Measurements from ENCODE around the gene CSNK1G2.

The CSNK1G2 gene

DNA sequence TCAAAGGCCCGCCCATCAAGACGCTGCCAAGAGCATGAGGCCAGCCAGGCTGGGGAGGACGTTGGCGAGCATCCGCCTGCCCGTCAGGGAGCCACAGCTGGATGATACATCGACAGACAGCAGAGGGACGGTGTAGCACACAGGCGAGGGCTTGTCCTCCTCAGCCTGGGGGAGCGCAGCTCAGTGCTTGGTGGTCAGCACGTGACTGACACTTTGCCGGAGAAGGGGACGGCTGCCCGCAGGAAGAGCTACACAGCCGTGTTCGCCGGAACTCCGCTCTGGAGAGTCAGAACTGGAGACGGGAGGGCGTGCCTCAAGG, 34.1 kb downstream of the CSNK1G2 start:
- H3K4me1 ChIP-seq (ENCODE audit: control insufficient read depth in 2 of 2, insufficient read depth in 2 of 2, low read length in 2 of 2): no peaks in the 10 kb centered on the region
- no peak overlapping the region for H3K9ac ChIP-seq (ENCODE audit: low read depth in 1 of 2, low read length in 2 of 2)
- H3K9me3 ChIP-seq (ENCODE audit: control insufficient read depth in 2 of 2, low read length in 2 of 2): no peaks in the 10 kb centered on the region
- H3K27ac ChIP-seq (ENCODE audit: low read depth in 2 of 2, low read length in 2 of 2): no peak overlapping the region
- H3K36me3 ChIP-seq (ENCODE audit: control insufficient read depth in 2 of 2, insufficient read depth in 2 of 2, low read length in 2 of 2): peaks cover 13 to 17% of the 10 kb centered on the region in 2 donors
- H3K27me3 ChIP-seq (ENCODE audit: control insufficient read depth in 2 of 2, insufficient read depth in 2 of 2, low read length in 2 of 2): no peaks in the 10 kb centered on the region
- no peak overlapping the region for H3K4me3 ChIP-seq (ENCODE audit: low read length in 2 of 2)

DNA sequence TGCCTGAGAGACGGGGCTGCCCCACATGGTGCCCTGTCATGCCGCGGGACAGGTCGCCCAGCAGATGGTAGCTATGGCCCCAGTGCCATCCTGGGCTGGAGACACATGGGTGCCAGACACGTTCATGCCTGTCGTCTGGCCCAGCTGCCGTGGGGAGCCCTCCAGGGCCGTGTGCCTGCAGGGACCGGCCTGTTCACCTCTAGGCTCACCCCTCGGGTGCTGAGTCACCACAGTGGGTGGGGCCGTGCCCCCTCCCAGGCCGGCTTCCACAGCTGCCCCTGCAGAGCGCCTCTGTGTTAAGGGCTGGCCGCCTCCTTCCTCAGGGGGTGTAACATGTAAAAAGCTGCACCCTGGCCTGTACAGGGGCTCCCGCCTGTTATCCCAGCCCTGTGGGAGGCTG, 36.1 kb downstream of the CSNK1G2 start:
- H3K36me3 ChIP-seq (ENCODE audit: control insufficient read depth in 2 of 2, insufficient read depth in 2 of 2, low read length in 2 of 2): peaks cover 23 to 26% of the 10 kb centered on the region in 2 donors
- H3K27ac ChIP-seq (ENCODE audit: low read depth in 2 of 2, low read length in 2 of 2): no peak overlapping the region
- no peaks in the 10 kb centered on the region for H3K4me1 ChIP-seq (ENCODE audit: control insufficient read depth in 2 of 2, insufficient read depth in 2 of 2, low read length in 2 of 2)
- no peak overlapping the region for H3K9ac ChIP-seq (ENCODE audit: low read depth in 1 of 2, low read length in 2 of 2)
- H3K4me3 ChIP-seq (ENCODE audit: low read length in 2 of 2): no peak overlapping the region
- H3K9me3 ChIP-seq (ENCODE audit: control insufficient read depth in 2 of 2, low read length in 2 of 2): no peaks in the 10 kb centered on the region
- no peaks in the 10 kb centered on the region for H3K27me3 ChIP-seq (ENCODE audit: control insufficient read depth in 2 of 2, insufficient read depth in 2 of 2, low read length in 2 of 2)

DNA sequence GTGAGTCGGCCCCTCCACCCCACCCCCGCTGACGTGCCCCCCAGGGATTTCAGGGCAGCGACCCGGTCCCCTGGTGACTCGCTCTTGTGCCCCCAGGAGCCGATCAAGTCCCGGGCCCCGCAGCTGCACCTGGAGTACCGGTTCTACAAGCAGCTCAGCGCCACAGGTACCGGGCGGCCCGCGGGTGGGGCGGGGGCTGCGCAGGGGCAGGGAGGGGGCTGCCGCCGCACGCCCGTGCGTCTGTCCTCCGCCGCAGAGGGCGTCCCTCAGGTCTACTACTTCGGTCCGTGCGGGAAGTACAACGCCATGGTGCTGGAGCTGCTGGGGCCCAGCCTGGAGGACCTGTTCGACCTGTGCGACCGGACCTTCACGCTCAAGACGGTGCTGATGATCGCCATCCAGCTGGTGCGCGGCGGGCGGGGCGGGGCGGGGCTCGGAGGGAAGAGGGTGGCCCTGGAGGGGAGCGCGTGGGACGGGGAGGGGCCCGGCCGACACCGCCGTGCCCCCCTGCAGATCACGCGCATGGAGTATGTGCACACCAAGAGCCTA, 37.4 kb downstream of the CSNK1G2 start:
- Histone ChIP-seq H3K9ac (ENCODE audit: low read depth in 1 of 2, low read length in 2 of 2) (no peak overlapping the region), H3K9me3 (ENCODE audit: control insufficient read depth in 2 of 2, low read length in 2 of 2) (no peaks in the 10 kb centered on the region), H3K4me3 (ENCODE audit: low read length in 2 of 2) (no peak overlapping the region), H3K27me3 (ENCODE audit: control insufficient read depth in 2 of 2, insufficient read depth in 2 of 2, low read length in 2 of 2) (no peaks in the 10 kb centered on the region), H3K4me1 (ENCODE audit: control insufficient read depth in 2 of 2, insufficient read depth in 2 of 2, low read length in 2 of 2) (no peaks in the 10 kb centered on the region), H3K36me3 (ENCODE audit: control insufficient read depth in 2 of 2, insufficient read depth in 2 of 2, low read length in 2 of 2) (peaks cover 23 to 31% of the 10 kb centered on the region in 2 donors), H3K27ac (ENCODE audit: low read depth in 2 of 2, low read length in 2 of 2) (no peak overlapping the region)

DNA sequence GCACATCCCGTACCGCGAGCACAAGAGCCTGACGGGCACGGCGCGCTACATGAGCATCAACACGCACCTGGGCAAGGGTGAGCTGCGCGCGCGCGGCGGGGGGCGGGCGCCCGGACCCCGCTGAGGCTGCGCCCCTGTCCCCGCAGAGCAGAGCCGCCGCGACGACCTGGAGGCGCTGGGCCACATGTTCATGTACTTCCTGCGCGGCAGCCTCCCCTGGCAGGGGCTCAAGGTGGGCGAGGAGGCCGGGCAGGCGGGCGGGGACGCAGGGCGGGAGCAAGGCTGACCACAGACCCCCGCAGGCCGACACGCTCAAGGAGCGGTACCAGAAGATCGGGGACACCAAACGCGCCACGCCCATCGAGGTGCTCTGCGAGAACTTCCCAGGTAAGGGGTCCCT, 38.0 kb downstream of the CSNK1G2 start:
- H3K27me3 ChIP-seq (ENCODE audit: control insufficient read depth in 2 of 2, insufficient read depth in 2 of 2, low read length in 2 of 2): no peaks in the 10 kb centered on the region
- no peak overlapping the region for H3K4me3 ChIP-seq (ENCODE audit: low read length in 2 of 2)
- no peak overlapping the region for H3K27ac ChIP-seq (ENCODE audit: low read depth in 2 of 2, low read length in 2 of 2)
- H3K4me1 ChIP-seq (ENCODE audit: control insufficient read depth in 2 of 2, insufficient read depth in 2 of 2, low read length in 2 of 2): no peaks in the 10 kb centered on the region
- peaks cover 23 to 31% of the 10 kb centered on the region in 2 donors for H3K36me3 ChIP-seq (ENCODE audit: control insufficient read depth in 2 of 2, insufficient read depth in 2 of 2, low read length in 2 of 2)
- H3K9ac ChIP-seq (ENCODE audit: low read depth in 1 of 2, low read length in 2 of 2): no peak overlapping the region
- no peaks in the 10 kb centered on the region for H3K9me3 ChIP-seq (ENCODE audit: control insufficient read depth in 2 of 2, low read length in 2 of 2)

DNA sequence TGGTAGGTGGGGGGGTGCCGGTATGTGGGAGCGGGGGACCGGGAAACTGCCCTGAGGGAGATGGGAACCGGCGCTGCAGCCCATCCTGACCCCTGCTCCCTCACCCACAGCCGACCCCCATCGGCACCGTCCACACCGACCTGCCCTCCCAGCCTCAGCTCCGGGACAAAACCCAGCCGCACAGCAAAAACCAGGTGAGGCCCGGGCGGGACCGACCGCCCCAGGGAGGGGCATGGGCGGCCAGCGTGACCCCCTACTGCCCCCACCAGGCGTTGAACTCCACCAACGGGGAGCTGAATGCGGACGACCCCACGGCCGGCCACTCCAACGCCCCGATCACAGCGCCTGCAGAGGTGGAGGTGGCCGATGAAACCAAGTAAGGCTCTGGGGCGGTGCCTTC, 38.7 kb downstream of the CSNK1G2 start:
- Histone ChIP-seq H3K4me1 (ENCODE audit: control insufficient read depth in 2 of 2, insufficient read depth in 2 of 2, low read length in 2 of 2) (no peaks in the 10 kb centered on the region), H3K9ac (ENCODE audit: low read depth in 1 of 2, low read length in 2 of 2) (no peak overlapping the region), H3K27ac (ENCODE audit: low read depth in 2 of 2, low read length in 2 of 2) (no peak overlapping the region), H3K36me3 (ENCODE audit: control insufficient read depth in 2 of 2, insufficient read depth in 2 of 2, low read length in 2 of 2) (peaks cover 23 to 31% of the 10 kb centered on the region in 2 donors), H3K27me3 (ENCODE audit: control insufficient read depth in 2 of 2, insufficient read depth in 2 of 2, low read length in 2 of 2) (no peaks in the 10 kb centered on the region), H3K4me3 (ENCODE audit: low read length in 2 of 2) (no peak overlapping the region), H3K9me3 (ENCODE audit: control insufficient read depth in 2 of 2, low read length in 2 of 2) (no peaks in the 10 kb centered on the region)

DNA sequence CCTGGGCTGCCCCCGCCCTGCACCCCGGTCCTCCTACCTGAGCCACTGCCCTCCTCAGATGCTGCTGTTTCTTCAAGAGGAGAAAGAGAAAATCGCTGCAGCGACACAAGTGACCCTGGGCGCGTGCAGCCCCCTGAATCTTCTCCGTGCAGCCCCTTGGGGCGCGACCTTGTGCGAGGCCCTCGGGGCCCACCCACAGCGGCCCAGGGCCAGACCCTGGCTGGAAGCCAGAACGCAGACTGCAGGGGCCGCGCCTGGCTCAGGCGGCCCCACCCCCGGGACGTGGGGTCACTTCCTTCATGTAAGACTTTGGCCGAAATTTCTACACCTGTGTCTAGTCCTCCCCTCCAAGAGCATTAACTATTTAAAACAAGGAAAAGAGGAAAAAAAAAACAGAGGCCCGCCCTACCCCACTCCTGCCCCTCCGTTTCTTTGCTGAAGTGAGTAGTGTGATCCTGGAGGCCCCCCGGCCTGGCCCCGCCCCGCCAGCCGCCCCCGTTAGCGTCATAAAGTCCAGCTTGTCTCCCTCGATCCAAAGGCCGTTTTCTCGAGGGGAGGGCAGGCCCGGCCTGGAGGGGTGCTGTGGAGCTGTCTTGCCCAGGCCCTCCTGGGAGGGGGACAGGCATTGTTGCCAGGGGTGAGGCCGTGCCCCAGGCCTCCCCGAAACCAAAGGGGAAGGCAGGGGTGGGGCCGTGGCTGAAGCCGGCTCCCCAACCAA, 39.3 kb downstream of the CSNK1G2 start:
- no peaks in the 10 kb centered on the region for H3K27me3 ChIP-seq (ENCODE audit: control insufficient read depth in 2 of 2, insufficient read depth in 2 of 2, low read length in 2 of 2)
- H3K36me3 ChIP-seq (ENCODE audit: control insufficient read depth in 2 of 2, insufficient read depth in 2 of 2, low read length in 2 of 2): peaks cover 23 to 32% of the 10 kb centered on the region in 2 donors
- no peak overlapping the region for H3K27ac ChIP-seq (ENCODE audit: low read depth in 2 of 2, low read length in 2 of 2)
- no peaks in the 10 kb centered on the region for H3K9me3 ChIP-seq (ENCODE audit: control insufficient read depth in 2 of 2, low read length in 2 of 2)
- no peaks in the 10 kb centered on the region for H3K4me1 ChIP-seq (ENCODE audit: control insufficient read depth in 2 of 2, insufficient read depth in 2 of 2, low read length in 2 of 2)
- H3K9ac ChIP-seq (ENCODE audit: low read depth in 1 of 2, low read length in 2 of 2): no peak overlapping the region
- H3K4me3 ChIP-seq (ENCODE audit: low read length in 2 of 2): no peak overlapping the region

DNA sequence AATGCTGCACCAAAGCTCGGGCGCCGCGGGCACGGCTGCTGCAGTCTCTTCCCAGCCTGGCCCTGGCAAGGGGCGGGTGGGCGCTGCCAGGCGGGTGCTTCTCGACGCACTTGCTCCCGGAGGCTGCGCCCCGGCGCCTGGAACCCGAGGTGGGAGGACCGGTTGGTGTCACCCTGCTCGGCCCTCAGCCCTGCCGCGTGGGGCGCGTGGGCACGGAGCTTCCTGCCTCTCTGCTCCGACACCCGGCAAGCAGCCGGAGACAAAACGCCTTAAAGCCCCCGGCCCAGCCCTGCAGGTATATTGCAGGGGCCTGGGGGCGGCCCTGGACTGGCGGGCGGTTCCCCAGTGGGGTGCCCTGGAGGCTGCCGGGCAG, 39.8 kb downstream of the CSNK1G2 start:
- H3K4me3 ChIP-seq (ENCODE audit: low read length in 2 of 2): no peak overlapping the region
- no peaks in the 10 kb centered on the region for H3K27me3 ChIP-seq (ENCODE audit: control insufficient read depth in 2 of 2, insufficient read depth in 2 of 2, low read length in 2 of 2)
- no peaks in the 10 kb centered on the region for H3K9me3 ChIP-seq (ENCODE audit: control insufficient read depth in 2 of 2, low read length in 2 of 2)
- peaks cover 24 to 32% of the 10 kb centered on the region in 2 donors for H3K36me3 ChIP-seq (ENCODE audit: control insufficient read depth in 2 of 2, insufficient read depth in 2 of 2, low read length in 2 of 2)
- H3K27ac ChIP-seq (ENCODE audit: low read depth in 2 of 2, low read length in 2 of 2): no peak overlapping the region
- H3K4me1 ChIP-seq (ENCODE audit: control insufficient read depth in 2 of 2, insufficient read depth in 2 of 2, low read length in 2 of 2): no peaks in the 10 kb centered on the region
- H3K9ac ChIP-seq (ENCODE audit: low read depth in 1 of 2, low read length in 2 of 2): no peak overlapping the region

DNA sequence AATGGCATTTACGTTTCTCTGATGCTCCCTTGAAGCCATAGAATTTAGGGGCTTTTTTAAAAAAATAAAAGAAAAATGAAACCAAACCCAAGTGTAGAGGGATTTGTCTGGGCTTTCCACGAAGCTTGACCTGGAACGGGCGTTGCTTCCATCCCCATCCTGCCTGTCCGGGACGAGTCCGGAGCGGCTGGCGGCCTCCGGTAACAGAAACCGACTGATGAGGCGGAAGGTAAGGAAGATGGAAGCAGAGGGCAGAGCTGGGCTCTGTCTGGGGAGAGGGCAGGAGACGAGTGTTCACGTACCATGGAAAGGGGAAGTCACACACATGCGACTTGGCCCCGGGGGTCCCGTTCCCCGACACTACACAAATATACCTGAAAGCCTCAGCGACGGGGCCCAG, 40.3 kb downstream of the CSNK1G2 start:
- Histone ChIP-seq H3K36me3 (ENCODE audit: control insufficient read depth in 2 of 2, insufficient read depth in 2 of 2, low read length in 2 of 2) (peaks cover 29 to 35% of the 10 kb centered on the region in 2 donors), H3K9me3 (ENCODE audit: control insufficient read depth in 2 of 2, low read length in 2 of 2) (no peaks in the 10 kb centered on the region), H3K27me3 (ENCODE audit: control insufficient read depth in 2 of 2, insufficient read depth in 2 of 2, low read length in 2 of 2) (no peaks in the 10 kb centered on the region), H3K4me3 (ENCODE audit: low read length in 2 of 2) (no peak overlapping the region), H3K4me1 (ENCODE audit: control insufficient read depth in 2 of 2, insufficient read depth in 2 of 2, low read length in 2 of 2) (no peaks in the 10 kb centered on the region), H3K27ac (ENCODE audit: low read depth in 2 of 2, low read length in 2 of 2) (no peak overlapping the region), H3K9ac (ENCODE audit: low read depth in 1 of 2, low read length in 2 of 2) (no peak overlapping the region)

DNA sequence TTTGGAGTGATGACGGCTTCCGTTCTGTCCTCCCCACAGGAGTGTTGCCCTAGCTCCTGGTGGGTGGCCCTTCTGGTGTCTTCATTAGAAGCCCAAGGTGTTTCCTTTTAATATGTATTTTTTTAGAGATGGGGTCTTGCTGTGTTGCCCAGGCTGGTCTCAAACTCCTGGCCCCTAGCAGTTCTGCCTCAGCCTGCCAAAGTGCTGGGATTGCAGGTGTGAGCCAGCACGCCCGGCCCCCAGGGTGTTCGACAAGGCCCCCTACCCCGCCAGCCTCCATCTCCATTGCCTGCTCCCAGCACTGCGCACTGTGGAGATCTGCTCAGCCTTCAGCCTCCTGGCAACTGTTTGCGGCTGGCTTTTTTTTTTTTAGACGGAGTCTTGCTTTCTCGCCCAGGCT, 43.4 kb downstream of the CSNK1G2 start:
- H3K4me1 ChIP-seq (ENCODE audit: control insufficient read depth in 2 of 2, insufficient read depth in 2 of 2, low read length in 2 of 2): no peaks in the 10 kb centered on the region
- H3K36me3 ChIP-seq (ENCODE audit: control insufficient read depth in 2 of 2, insufficient read depth in 2 of 2, low read length in 2 of 2): peaks cover 35 to 48% of the 10 kb centered on the region in 2 donors
- H3K27ac ChIP-seq (ENCODE audit: low read depth in 2 of 2, low read length in 2 of 2): no peak overlapping the region
- H3K4me3 ChIP-seq (ENCODE audit: low read length in 2 of 2): no peak overlapping the region
- no peaks in the 10 kb centered on the region for H3K9me3 ChIP-seq (ENCODE audit: control insufficient read depth in 2 of 2, low read length in 2 of 2)
- no peak overlapping the region for H3K9ac ChIP-seq (ENCODE audit: low read depth in 1 of 2, low read length in 2 of 2)
- no peaks in the 10 kb centered on the region for H3K27me3 ChIP-seq (ENCODE audit: control insufficient read depth in 2 of 2, insufficient read depth in 2 of 2, low read length in 2 of 2)

DNA sequence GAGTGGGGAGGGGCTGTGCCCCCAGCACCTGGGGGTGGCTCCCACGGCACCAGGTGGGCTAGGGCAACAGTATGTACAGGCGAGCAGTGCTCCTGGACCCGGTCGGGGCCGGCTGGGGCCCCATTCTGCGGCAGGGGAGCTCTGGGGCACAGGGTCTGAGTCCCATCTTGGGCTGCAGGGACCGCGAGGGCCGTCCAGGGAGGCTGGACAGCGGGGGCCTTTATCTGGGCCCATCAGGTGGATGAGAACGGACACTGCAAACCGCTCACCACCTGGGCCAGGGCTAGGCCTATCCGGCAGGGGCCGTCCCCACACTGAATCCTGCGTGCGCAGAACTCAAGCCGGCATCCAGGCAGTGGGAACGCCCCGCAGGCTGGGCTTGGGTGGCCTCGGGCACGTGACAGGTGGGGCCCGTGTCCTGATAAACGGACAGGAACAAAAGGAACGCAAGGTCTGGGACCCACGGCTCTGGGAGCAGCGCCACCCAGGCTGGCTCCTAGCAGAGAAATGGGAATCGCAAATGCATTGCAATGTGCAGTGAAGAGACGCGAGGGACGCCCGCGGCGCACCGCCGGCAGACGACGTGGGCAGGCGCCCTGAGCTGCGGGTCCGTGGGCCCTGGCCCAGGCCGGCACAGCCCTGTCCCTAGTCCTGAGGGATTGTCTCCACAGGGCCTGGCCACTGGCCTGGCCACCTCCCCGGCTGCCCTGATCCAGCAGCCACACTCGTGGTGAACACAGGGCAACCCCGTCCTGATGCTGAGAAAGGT, 44.8 kb downstream of the CSNK1G2 start:
- no peak overlapping the region for H3K4me3 ChIP-seq (ENCODE audit: low read length in 2 of 2)
- H3K9ac ChIP-seq (ENCODE audit: low read depth in 1 of 2, low read length in 2 of 2): no peak overlapping the region
- H3K27me3 ChIP-seq (ENCODE audit: control insufficient read depth in 2 of 2, insufficient read depth in 2 of 2, low read length in 2 of 2): no peaks in the 10 kb centered on the region
- H3K4me1 ChIP-seq (ENCODE audit: control insufficient read depth in 2 of 2, insufficient read depth in 2 of 2, low read length in 2 of 2): no peaks in the 10 kb centered on the region
- no peaks in the 10 kb centered on the region for H3K9me3 ChIP-seq (ENCODE audit: control insufficient read depth in 2 of 2, low read length in 2 of 2)
- no peak overlapping the region for H3K27ac ChIP-seq (ENCODE audit: low read depth in 2 of 2, low read length in 2 of 2)
- H3K36me3 ChIP-seq (ENCODE audit: control insufficient read depth in 2 of 2, insufficient read depth in 2 of 2, low read length in 2 of 2): peaks cover 48 to 57% of the 10 kb centered on the region in 2 donors

All from mucosa of rectum (tissue), 2 donors.